PC-9 (cell line): ENCODE measurements around the gene LAMB4.

Experiments
- EZH2 ChIP-seq: fragments of 200-600 bp; sonication (generic); IDR thresholded peaks from 2 replicates; pipeline ENCODE4 v1.8.0; 2017; ENCODE audit warnings: antibody characterized with exemption, low read depth
- TF ChIP-seq, protein P1 (sequence below): fragments of 200-600 bp; sonication (generic); conservative IDR thresholded peaks from 2 replicates; pipeline ENCODE4 v1.6.1; 2017; ENCODE audit warnings: mixed run types, antibody characterized with exemption, mild to moderate bottlenecking, moderate library complexity

- TF ChIP-seq, protein P1, sequence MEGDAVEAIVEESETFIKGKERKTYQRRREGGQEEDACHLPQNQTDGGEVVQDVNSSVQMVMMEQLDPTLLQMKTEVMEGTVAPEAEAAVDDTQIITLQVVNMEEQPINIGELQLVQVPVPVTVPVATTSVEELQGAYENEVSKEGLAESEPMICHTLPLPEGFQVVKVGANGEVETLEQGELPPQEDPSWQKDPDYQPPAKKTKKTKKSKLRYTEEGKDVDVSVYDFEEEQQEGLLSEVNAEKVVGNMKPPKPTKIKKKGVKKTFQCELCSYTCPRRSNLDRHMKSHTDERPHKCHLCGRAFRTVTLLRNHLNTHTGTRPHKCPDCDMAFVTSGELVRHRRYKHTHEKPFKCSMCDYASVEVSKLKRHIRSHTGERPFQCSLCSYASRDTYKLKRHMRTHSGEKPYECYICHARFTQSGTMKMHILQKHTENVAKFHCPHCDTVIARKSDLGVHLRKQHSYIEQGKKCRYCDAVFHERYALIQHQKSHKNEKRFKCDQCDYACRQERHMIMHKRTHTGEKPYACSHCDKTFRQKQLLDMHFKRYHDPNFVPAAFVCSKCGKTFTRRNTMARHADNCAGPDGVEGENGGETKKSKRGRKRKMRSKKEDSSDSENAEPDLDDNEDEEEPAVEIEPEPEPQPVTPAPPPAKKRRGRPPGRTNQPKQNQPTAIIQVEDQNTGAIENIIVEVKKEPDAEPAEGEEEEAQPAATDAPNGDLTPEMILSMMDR, result no peak
- no peak for TF ChIP-seq EZH2
Observed at GRCh38 chr7:108127461-108127860, 2.7 kb downstream of the LAMB4 start.
